ENCODE results near the gene PHYHD1.

Gene PHYHD1

GRCh38 chr9:128906741-128907140 lies 14.0 kb upstream of the PHYHD1 start:
- TF ChIP-seq, protein P1, sequence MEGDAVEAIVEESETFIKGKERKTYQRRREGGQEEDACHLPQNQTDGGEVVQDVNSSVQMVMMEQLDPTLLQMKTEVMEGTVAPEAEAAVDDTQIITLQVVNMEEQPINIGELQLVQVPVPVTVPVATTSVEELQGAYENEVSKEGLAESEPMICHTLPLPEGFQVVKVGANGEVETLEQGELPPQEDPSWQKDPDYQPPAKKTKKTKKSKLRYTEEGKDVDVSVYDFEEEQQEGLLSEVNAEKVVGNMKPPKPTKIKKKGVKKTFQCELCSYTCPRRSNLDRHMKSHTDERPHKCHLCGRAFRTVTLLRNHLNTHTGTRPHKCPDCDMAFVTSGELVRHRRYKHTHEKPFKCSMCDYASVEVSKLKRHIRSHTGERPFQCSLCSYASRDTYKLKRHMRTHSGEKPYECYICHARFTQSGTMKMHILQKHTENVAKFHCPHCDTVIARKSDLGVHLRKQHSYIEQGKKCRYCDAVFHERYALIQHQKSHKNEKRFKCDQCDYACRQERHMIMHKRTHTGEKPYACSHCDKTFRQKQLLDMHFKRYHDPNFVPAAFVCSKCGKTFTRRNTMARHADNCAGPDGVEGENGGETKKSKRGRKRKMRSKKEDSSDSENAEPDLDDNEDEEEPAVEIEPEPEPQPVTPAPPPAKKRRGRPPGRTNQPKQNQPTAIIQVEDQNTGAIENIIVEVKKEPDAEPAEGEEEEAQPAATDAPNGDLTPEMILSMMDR (conservative IDR thresholded peaks at IDR 0.05; ENCODE audit: control insufficient read depth, insufficient read depth, low read depth, low read length), result no peak
- DNase-seq (ENCODE audit: low read depth), result no peak
- no peak overlapping the region for H3K4me3 ChIP-seq (ENCODE audit: control insufficient read depth, low read depth, low read length)

GRCh38 chr9:128908372-128908771 lies 12.4 kb upstream of the PHYHD1 start:
- H3K4me3 ChIP-seq (ENCODE audit: control insufficient read depth, low read depth, low read length), result no peak overlapping the region
- no peak for DNase-seq (ENCODE audit: low read depth)
- TF ChIP-seq, protein P1 (conservative IDR thresholded peaks at IDR 0.05; ENCODE audit: control insufficient read depth, insufficient read depth, low read depth, low read length), result no peak

- H3K4me3 ChIP-seq (ENCODE audit: control insufficient read depth, low read depth, low read length), result no peak overlapping the region
- no peak for DNase-seq (ENCODE audit: low read depth)
- TF ChIP-seq, protein P1 (conservative IDR thresholded peaks at IDR 0.05; ENCODE audit: control insufficient read depth, insufficient read depth, low read depth, low read length), result no peak
Measured at GRCh38 chr9:128909859-128910258, 10.9 kb upstream of the PHYHD1 start.

- TF ChIP-seq, protein P1 (conservative IDR thresholded peaks at IDR 0.05; ENCODE audit: control insufficient read depth, insufficient read depth, low read depth, low read length), result no peak
- no peak overlapping the region for H3K4me3 ChIP-seq (ENCODE audit: control insufficient read depth, low read depth, low read length)
- no peak for DNase-seq (ENCODE audit: low read depth)
Measured at GRCh38 chr9:128910906-128911305, 9.9 kb upstream of the PHYHD1 start.

GRCh38 chr9:128911529-128912035 lies 9.2 kb upstream of the PHYHD1 start:
- TF ChIP-seq, protein P1 (conservative IDR thresholded peaks at IDR 0.05; ENCODE audit: control insufficient read depth, insufficient read depth, low read depth, low read length), result no peak
- no peak overlapping the region for H3K4me3 ChIP-seq (ENCODE audit: control insufficient read depth, low read depth, low read length)
- DNase-seq (ENCODE audit: low read depth), result peak; percentile 70

- peak; percentile 89 for DNase-seq (ENCODE audit: low read depth)
- no peak overlapping the region for H3K4me3 ChIP-seq (ENCODE audit: control insufficient read depth, low read depth, low read length)
- TF ChIP-seq, protein P1 (conservative IDR thresholded peaks at IDR 0.05; ENCODE audit: control insufficient read depth, insufficient read depth, low read depth, low read length), result no peak
Measured at GRCh38 chr9:128912270-128912853, 8.4 kb upstream of the PHYHD1 start.

All from fibroblast of mammary gland (primary cell).